WI38 (cell line): ENCODE measurements around the gene EIF4H.

ENCODE experiments used
- H3K4me3 ChIP-seq: 2 replicates; pipeline ENCODE4 v1.5.1; 2011; ENCODE audit warnings: low read depth, mild to moderate bottlenecking, control low read depth, low read length
- TF ChIP-seq, protein P1 (sequence below): IDR thresholded peaks from 2 replicates; pipeline ENCODE4 v1.5.1; 2012; ENCODE audit warnings: low read depth, mild to moderate bottlenecking, control low read depth, low read length

EIF4H gene

GRCh38 chr7:74173866-74174605, at the start of gene EIF4H:
Gene EIF4H (plus strand): TSS chr7:74174356. CDS start chr7:74174384, 28 bp downstream.
- TF ChIP-seq, protein P1, sequence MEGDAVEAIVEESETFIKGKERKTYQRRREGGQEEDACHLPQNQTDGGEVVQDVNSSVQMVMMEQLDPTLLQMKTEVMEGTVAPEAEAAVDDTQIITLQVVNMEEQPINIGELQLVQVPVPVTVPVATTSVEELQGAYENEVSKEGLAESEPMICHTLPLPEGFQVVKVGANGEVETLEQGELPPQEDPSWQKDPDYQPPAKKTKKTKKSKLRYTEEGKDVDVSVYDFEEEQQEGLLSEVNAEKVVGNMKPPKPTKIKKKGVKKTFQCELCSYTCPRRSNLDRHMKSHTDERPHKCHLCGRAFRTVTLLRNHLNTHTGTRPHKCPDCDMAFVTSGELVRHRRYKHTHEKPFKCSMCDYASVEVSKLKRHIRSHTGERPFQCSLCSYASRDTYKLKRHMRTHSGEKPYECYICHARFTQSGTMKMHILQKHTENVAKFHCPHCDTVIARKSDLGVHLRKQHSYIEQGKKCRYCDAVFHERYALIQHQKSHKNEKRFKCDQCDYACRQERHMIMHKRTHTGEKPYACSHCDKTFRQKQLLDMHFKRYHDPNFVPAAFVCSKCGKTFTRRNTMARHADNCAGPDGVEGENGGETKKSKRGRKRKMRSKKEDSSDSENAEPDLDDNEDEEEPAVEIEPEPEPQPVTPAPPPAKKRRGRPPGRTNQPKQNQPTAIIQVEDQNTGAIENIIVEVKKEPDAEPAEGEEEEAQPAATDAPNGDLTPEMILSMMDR = no peak
- H3K4me3 ChIP-seq = peak within 1 kb of the TSS; percentile 71

DNA sequence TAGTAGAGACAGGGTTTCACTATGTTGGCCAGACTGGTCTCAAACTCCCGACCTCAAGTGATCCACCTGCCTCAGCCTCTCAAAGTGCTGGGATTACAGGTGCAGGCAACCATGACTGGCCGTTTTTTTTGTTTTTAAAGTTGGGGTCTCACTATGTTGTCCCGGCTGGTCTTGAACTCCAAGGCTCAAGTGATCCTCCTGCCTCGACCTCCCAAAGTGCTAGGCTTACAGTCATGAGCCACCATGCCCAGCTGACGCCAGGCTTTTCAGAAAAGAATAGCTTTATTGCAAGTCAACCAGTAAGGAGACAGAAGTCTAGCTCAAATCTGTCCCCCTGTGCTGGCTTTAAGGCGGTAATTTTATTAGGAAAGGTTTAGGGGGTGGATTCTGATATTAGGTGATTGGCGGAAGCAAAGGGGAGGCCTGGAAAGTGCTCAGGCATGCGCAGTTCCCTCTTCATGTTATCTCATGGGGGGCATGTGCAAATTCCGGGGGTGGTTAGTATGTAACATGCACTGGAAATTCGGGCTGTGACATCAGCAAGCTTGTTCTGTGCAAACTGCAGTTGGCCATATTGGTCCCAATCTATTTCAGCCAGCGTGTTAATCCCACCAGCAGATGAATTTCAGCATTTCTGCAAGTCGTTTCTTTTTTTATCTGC, 47.8 kb upstream of the EIF4H start:
- H3K4me3 ChIP-seq = no peak overlapping the region
- TF ChIP-seq, protein P1 = no peak

- TF ChIP-seq, protein P1 = no peak
- no peak overlapping the region for H3K4me3 ChIP-seq
Observed at GRCh38 chr7:74129887-74130286, 44.3 kb upstream of the EIF4H start.

DNA sequence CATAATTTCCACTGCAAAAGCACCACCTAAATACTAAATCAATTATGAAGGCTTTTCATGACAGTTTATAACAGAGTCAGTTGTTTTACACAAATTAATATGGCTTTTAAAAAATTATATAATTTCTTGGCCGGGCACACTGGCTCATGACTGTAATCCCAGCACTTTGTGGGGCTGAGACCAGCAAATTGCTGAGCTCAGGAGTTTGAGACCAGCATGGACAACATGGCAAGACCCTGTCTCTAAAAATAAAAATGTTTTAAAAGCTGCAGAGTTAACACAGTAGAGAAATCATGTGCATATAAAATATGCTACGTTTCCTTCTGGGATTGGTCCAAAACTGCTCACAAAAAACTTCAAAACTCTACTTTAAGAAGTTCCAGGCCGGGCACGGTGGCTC, 43.6 kb upstream of the EIF4H start:
- H3K4me3 ChIP-seq = no peak overlapping the region
- TF ChIP-seq, protein P1 = no peak

- TF ChIP-seq, protein P1 = no peak
- no peak overlapping the region for H3K4me3 ChIP-seq
Observed at GRCh38 chr7:74134117-74134620, 40.0 kb upstream of the EIF4H start.

GRCh38 chr7:74138334-74138867, 35.8 kb upstream of the EIF4H start:
- TF ChIP-seq, protein P1 = no peak

More at GRCh38 chr7:74138334-74138867, 35.8 kb upstream of the EIF4H start:
- no peak overlapping the region for H3K4me3 ChIP-seq
